Measurements from ENCODE around the gene TOPBP1. TPM values are rescaled to one million over a fixed set of nuclear protein-coding genes. Genes with fewer than 3 reads are reported as not detected.
"Not testable (repeated sequence)": the region's sequence is repeated elsewhere in the genome, so short reads cannot be mapped to it uniquely, and the experiment has no call there.

The TOPBP1 gene
- total RNA-seq, 1 experiment from 2014 or later = 34.3 TPM

DNA sequence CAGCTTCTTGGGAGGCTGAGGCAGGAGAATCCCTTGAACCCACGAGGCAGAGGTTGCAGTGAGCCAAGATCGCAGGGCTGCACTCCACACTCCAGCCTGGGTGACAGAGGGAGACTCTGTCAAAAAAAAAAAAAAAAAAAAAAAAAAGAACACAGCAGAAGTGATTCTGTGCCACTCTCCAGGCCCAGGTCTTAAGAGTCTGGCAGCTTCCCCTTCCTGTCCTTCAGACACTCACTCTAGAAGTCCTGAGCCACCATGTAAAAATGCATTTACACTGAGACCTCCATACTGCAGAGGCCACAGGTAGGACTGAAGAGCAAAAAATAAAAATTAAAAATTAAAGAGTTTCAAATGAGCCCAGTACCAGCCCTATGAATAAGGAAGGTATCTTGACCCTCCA lies 100.1 kb downstream of the TOPBP1 start:
- Mint-ChIP-seq H3K9me3 (no peaks in the 10 kb centered on the region), H3K4me1 (no peaks in the 10 kb centered on the region), H3K4me3 (no peak overlapping the region), H3K27me3 (ENCODE audit: low read depth) (no peaks in the 10 kb centered on the region), H3K27ac (no peak overlapping the region), H3K36me3 (no peaks in the 10 kb centered on the region)
- TF ChIP-seq NFATC4 (CRISPR knock-in tag; IDR thresholded peaks at IDR 0.05) (no peak), E2F5 (CRISPR knock-in tag; IDR thresholded peaks at IDR 0.05) (no peak), GTF2I (CRISPR knock-in tag; conservative IDR thresholded peaks at IDR 0.05) (no peak), ZMAT4 (CRISPR knock-in tag; IDR thresholded peaks at IDR 0.05) (no peak)
- TF ChIP-seq, protein P1, sequence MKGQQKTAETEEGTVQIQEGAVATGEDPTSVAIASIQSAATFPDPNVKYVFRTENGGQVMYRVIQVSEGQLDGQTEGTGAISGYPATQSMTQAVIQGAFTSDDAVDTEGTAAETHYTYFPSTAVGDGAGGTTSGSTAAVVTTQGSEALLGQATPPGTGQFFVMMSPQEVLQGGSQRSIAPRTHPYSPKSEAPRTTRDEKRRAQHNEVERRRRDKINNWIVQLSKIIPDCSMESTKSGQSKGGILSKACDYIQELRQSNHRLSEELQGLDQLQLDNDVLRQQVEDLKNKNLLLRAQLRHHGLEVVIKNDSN (CRISPR knock-in tag; IDR thresholded peaks at IDR 0.05) = no peak
- ATAC-seq (no peak), DNase-seq (ENCODE audit: low spot score) (no peak)
- ChIA-PET POLR2A (interaction anchor here (1.8 kb wide), 1 partner anchor 11 kb away, joined by 5 read pairs; the partner anchor contains the start of gene CDV3), CTCF (interaction anchor here (0.6 to 1.0 kb wide), 2 partner anchors 12 to 61 kb away, joined by 3 to 5 read pairs; partner anchors contain the start of gene CDV3)

- CTCF ChIA-PET, ATAC-seq, POLR2A ChIA-PET: not testable (repeated sequence)
Measured at GRCh38 chr3:133551589-133551988, 110.2 kb downstream of the TOPBP1 start.

More at GRCh38 chr3:133551589-133551988, 110.2 kb downstream of the TOPBP1 start:
- H3K4me3 Mint-ChIP-seq; H3K9me3 Mint-ChIP-seq; H3K27me3 Mint-ChIP-seq (ENCODE audit: low read depth); H3K36me3 Mint-ChIP-seq; H3K27ac Mint-ChIP-seq; DNase-seq (ENCODE audit: low spot score): not testable (repeated sequence)
- H3K4me1 Mint-ChIP-seq = peaks cover 13% of the 10 kb centered on the region

Other genes with a start within 250 kb of the TOPBP1 start
- gene CDV3, start 88.3 kb downstream of the TOPBP1 start, total RNA-seq (2021) = 128 to 162 TPM (median 132 TPM) in 3 replicates
- 9.3 to 10.9 TPM (median 9.3 TPM) in 3 replicates for gene TF, start 84.5 kb upstream of the TOPBP1 start, total RNA-seq (2021)
- gene SRPRB, start 143.9 kb upstream of the TOPBP1 start, total RNA-seq (2021) = 40.9 to 42.2 TPM (median 41.2 TPM) in 3 replicates
- gene RAB6B, start 233.9 kb upstream of the TOPBP1 start, total RNA-seq (2021) = 14.9 to 21.0 TPM (median 18.0 TPM) in 3 replicates